A549 (cell line): Measurements from ENCODE around the gene TXNDC17.

Experiments
- CHD2 ChIP-seq: fragments of 150-350 bp; IDR thresholded peaks from 2 replicates; pipeline ENCODE4 v1.6.1; 2014; ENCODE audit warnings: low read length; ENCODE audit not compliant: partially characterized antibody
- EP300 ChIP-seq, 2 experiments: fragments of >200 bp; sonication (Bioruptor Twin); formaldehyde crosslinking; IDR thresholded peaks; 2 replicates in 1 of 2; 3 replicates in 1 of 2; pipeline ENCODE4 v1.6.1; 2016 to 2017
- HDAC2 ChIP-seq: fragments of 200-600 bp; sonication (generic); IDR thresholded peaks from 2 replicates; pipeline ENCODE4 v1.6.1; 2016
- JUNB ChIP-seq: fragments of >200 bp; sonication (Bioruptor Twin); formaldehyde crosslinking; IDR thresholded peaks from 2 replicates; pipeline ENCODE4 v1.6.1; 2016
- POLR2A ChIP-seq: IDR thresholded peaks from 2 replicates; pipeline ENCODE4 v1.6.1; 2012; ENCODE audit warnings: mild to moderate bottlenecking, low read length
- ZNF302 ChIP-seq: fragments of 250-450 bp; sonication (Bioruptor Pico); IDR thresholded peaks from 2 replicates; pipeline ENCODE4 v1.9.0; 2021; ENCODE audit warnings: inconsistent platforms, mild to moderate bottlenecking, moderate library complexity
- TF ChIP-seq, protein P1 (sequence below): fragments of >200 bp; sonication (Bioruptor Twin); formaldehyde crosslinking; IDR thresholded peaks from 3 replicates; pipeline ENCODE4 v1.5.1; 2016
- TF ChIP-seq, protein P2 (sequence below): fragments of >200 bp; sonication (Bioruptor Twin); formaldehyde crosslinking; IDR thresholded peaks from 2 replicates; pipeline ENCODE4 v1.6.1; 2016
- TF ChIP-seq, protein P3 (sequence below): IDR thresholded peaks from 2 replicates; pipeline ENCODE4 v1.6.1; 2012

DNA sequence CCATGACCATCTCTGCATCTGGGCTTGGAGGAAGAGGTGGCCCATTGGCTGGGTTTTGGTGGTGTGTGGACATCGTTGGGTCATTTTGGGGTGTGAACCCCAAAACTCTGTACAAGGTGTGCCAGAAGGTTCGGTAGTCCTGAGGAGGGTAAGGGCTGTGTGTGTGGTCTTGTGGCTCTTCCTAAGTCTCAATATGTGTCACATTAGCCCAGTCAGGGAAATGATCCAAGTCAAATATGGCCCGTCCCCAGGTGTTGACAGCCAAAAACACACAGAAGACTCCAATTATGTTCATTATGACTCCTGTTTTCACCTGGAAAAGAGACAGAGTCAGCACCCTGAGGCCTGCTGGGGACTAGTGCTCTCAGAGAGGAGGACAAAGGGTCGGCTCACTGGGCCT, 45.2 kb downstream of the TXNDC17 start:
- TF ChIP-seq, protein P1, sequence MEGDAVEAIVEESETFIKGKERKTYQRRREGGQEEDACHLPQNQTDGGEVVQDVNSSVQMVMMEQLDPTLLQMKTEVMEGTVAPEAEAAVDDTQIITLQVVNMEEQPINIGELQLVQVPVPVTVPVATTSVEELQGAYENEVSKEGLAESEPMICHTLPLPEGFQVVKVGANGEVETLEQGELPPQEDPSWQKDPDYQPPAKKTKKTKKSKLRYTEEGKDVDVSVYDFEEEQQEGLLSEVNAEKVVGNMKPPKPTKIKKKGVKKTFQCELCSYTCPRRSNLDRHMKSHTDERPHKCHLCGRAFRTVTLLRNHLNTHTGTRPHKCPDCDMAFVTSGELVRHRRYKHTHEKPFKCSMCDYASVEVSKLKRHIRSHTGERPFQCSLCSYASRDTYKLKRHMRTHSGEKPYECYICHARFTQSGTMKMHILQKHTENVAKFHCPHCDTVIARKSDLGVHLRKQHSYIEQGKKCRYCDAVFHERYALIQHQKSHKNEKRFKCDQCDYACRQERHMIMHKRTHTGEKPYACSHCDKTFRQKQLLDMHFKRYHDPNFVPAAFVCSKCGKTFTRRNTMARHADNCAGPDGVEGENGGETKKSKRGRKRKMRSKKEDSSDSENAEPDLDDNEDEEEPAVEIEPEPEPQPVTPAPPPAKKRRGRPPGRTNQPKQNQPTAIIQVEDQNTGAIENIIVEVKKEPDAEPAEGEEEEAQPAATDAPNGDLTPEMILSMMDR = no peak
- TF ChIP-seq POLR2A = no peak
- TF ChIP-seq EP300 (IDR thresholded peaks at IDR 0.05) = no peak
- no peak for TF ChIP-seq CHD2
- no peak for TF ChIP-seq HDAC2
- TF ChIP-seq, protein P2, sequence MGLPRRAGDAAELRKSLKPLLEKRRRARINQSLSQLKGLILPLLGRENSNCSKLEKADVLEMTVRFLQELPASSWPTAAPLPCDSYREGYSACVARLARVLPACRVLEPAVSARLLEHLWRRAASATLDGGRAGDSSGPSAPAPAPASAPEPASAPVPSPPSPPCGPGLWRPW = no peak
- TF ChIP-seq ZNF302 (CRISPR knock-in tag) = no peak
- no peak for TF ChIP-seq JUNB
- TF ChIP-seq, protein P3, sequence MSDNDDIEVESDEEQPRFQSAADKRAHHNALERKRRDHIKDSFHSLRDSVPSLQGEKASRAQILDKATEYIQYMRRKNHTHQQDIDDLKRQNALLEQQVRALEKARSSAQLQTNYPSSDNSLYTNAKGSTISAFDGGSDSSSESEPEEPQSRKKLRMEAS = no peak
